SH-SY5Y (cell line): ENCODE data around the gene SLC2A6.

ENCODE experiments used
- GATA2 ChIP-seq: IDR thresholded peaks from 2 replicates; pipeline ENCODE4 v1.6.1; 2011; ENCODE audit warnings: mild to moderate bottlenecking, low read depth, low read length
- GATA3 ChIP-seq: IDR thresholded peaks from 2 replicates; pipeline ENCODE4 v1.6.1; 2011; ENCODE audit warnings: low read depth, mild to moderate bottlenecking, low read length, moderate library complexity

Gene SLC2A6

GRCh38 chr9:133520121-133520835 is 41.4 kb upstream of the SLC2A6 start:
- TF ChIP-seq GATA2: no peak
- TF ChIP-seq GATA3: no peak

- TF ChIP-seq GATA2 (no peak), GATA3 (no peak)
Observed at GRCh38 chr9:133519693-133520092, 40.8 kb upstream of the SLC2A6 start.

DNA sequence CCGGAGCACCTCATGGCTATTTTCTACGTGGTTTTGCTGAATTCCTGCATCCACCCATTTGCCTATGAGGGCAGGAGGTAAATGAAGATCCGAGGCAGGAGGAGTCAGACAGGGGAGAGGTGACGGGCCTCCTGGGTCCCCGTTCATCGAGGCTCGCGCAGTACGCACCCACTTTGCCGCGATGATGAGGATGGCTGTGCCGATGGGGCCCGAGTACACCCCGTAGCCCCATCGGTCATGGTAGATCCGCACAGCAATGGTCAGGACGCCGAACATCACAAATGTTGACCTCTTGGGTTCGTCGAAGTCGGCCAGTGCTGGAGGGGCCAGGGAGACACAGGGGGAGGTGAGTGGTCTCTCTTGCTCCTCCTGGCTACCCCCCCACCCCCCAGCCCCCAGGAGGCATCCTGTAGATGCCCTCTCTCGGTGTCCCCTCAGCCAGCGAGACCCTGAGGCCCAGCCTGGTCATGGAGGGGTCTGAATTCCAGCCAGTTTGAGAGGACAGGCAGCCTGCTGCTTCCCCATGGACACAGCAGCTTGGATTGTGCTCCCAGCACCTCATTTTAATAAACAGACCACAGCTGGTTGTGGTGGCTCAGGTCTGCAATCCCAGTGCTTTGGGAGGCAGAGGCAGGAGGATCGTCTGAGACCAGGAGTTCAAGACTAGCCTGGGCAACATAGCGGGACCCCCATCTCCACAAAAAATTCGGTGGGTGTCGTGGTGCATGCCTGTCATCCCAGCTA is 40.0 kb upstream of the SLC2A6 start:
- no peak for TF ChIP-seq GATA3

GRCh38 chr9:133518200-133518599 is 39.3 kb upstream of the SLC2A6 start:
- TF ChIP-seq GATA2 (no peak), GATA3 (no peak)

- TF ChIP-seq GATA2 (no peak), GATA3 (no peak)
Observed at GRCh38 chr9:133517711-133518110, 38.8 kb upstream of the SLC2A6 start.

GRCh38 chr9:133516961-133517350 is 38.1 kb upstream of the SLC2A6 start:
- TF ChIP-seq GATA3 (no peak), GATA2 (no peak)

GRCh38 chr9:133516256-133516960 is 37.5 kb upstream of the SLC2A6 start:
- TF ChIP-seq GATA3 (no peak), GATA2 (no peak)

GRCh38 chr9:133515615-133516255 is 36.8 kb upstream of the SLC2A6 start:
- TF ChIP-seq GATA2: no peak
- TF ChIP-seq GATA3: no peak

DNA sequence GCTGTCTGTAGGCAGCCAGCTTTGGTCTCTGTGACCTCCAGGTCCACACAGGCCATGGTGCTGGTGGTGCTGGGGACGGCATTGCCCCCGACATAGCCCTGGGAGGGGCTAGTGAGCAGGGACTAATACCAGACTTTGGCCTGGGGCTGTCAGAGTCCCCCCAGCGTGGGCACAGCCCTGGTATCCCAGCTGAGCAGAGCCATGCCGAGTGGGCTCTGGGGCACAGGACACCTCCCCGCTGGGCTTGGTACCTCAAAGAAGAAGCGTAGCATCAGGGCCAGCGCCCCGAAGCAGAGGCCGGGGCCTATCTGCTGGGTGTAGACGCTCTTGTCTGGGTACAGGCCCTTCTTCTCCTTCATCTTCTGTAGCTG is 36.3 kb upstream of the SLC2A6 start:
- TF ChIP-seq GATA3 (no peak), GATA2 (no peak)

GRCh38 chr9:133514460-133515239 is 35.8 kb upstream of the SLC2A6 start:
- no peak for TF ChIP-seq GATA2
- no peak for TF ChIP-seq GATA3

- no peak for TF ChIP-seq GATA3
- peak; percentile 64 for TF ChIP-seq GATA2
Observed at GRCh38 chr9:133513214-133514100, 34.6 kb upstream of the SLC2A6 start.

- TF ChIP-seq GATA2 (no peak), GATA3 (no peak)
Observed at GRCh38 chr9:133512253-133513213, 33.6 kb upstream of the SLC2A6 start.
